ENCODE results near the gene MPIG6B. TPM values are rescaled to one million over a fixed set of nuclear protein-coding genes. Genes with fewer than 3 reads are reported as not detected.

MPIG6B gene
- total and polyA plus RNA-seq, 3 donors from 2014 or later: 0.74 to 1.3 (median 0.94) TPM

GRCh38 chr6:31744422-31744821 is 21.2 kb downstream of the MPIG6B start:
- intact Hi-C loops (cut with DNase I; ENCODE audit: low total_unique reads): no loop called here
- H3K4me1 ChIP-seq: peaks cover 5% of the 10 kb centered on the region
- no peaks in the 10 kb centered on the region for H3K27me3 ChIP-seq
- no peaks in the 10 kb centered on the region for H3K36me3 ChIP-seq (ENCODE audit: low read depth, missing control alignments)
- H3K9me3 ChIP-seq: no peaks in the 10 kb centered on the region
- no peak for DNase-seq
- TF ChIP-seq, protein P1, sequence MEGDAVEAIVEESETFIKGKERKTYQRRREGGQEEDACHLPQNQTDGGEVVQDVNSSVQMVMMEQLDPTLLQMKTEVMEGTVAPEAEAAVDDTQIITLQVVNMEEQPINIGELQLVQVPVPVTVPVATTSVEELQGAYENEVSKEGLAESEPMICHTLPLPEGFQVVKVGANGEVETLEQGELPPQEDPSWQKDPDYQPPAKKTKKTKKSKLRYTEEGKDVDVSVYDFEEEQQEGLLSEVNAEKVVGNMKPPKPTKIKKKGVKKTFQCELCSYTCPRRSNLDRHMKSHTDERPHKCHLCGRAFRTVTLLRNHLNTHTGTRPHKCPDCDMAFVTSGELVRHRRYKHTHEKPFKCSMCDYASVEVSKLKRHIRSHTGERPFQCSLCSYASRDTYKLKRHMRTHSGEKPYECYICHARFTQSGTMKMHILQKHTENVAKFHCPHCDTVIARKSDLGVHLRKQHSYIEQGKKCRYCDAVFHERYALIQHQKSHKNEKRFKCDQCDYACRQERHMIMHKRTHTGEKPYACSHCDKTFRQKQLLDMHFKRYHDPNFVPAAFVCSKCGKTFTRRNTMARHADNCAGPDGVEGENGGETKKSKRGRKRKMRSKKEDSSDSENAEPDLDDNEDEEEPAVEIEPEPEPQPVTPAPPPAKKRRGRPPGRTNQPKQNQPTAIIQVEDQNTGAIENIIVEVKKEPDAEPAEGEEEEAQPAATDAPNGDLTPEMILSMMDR (IDR thresholded peaks at IDR 0.05): no peak
- TF ChIP-seq POLR2A (IDR thresholded peaks at IDR 0.05): no peak
- no peak overlapping the region for H3K4me3 ChIP-seq
- 65 to 69% methylated on average over 1 of the region's 1 CpG for WGBS, 2 donors
- no peak overlapping the region for H3K27ac ChIP-seq

- Histone ChIP-seq H3K9me3 (no peaks in the 10 kb centered on the region), H3K36me3 (ENCODE audit: low read depth, missing control alignments) (no peaks in the 10 kb centered on the region), H3K27me3 (no peaks in the 10 kb centered on the region), H3K4me3 (no peak overlapping the region), H3K4me1 (no peaks in the 10 kb centered on the region), H3K27ac (no peak overlapping the region)
- no peak for DNase-seq
- TF ChIP-seq, protein P1 (IDR thresholded peaks at IDR 0.05): no peak
- TF ChIP-seq POLR2A (IDR thresholded peaks at IDR 0.05): no peak
- intact Hi-C loops (cut with DNase I; ENCODE audit: low total_unique reads): no loop called here
- WGBS, 2 donors: 87% methylated on average over 8 of the region's 8 CpGs
Measured at GRCh38 chr6:31749301-31750036, 26.3 kb downstream of the MPIG6B start.

- no peaks in the 10 kb centered on the region for H3K27me3 ChIP-seq
- WGBS, 2 donors: 84 to 94% methylated on average over 7 of the region's 7 CpGs
- DNase-seq: no peak
- intact Hi-C loops (cut with DNase I; ENCODE audit: low total_unique reads): no loop called here
- no peaks in the 10 kb centered on the region for H3K36me3 ChIP-seq (ENCODE audit: low read depth, missing control alignments)
- H3K4me1 ChIP-seq: no peaks in the 10 kb centered on the region
- no peak overlapping the region for H3K27ac ChIP-seq
- no peaks in the 10 kb centered on the region for H3K9me3 ChIP-seq
- H3K4me3 ChIP-seq: no peak overlapping the region
- no peak for TF ChIP-seq POLR2A (IDR thresholded peaks at IDR 0.05)
- TF ChIP-seq, protein P1 (IDR thresholded peaks at IDR 0.05): no peak
Measured at GRCh38 chr6:31750411-31751022, 27.3 kb downstream of the MPIG6B start.

DNA sequence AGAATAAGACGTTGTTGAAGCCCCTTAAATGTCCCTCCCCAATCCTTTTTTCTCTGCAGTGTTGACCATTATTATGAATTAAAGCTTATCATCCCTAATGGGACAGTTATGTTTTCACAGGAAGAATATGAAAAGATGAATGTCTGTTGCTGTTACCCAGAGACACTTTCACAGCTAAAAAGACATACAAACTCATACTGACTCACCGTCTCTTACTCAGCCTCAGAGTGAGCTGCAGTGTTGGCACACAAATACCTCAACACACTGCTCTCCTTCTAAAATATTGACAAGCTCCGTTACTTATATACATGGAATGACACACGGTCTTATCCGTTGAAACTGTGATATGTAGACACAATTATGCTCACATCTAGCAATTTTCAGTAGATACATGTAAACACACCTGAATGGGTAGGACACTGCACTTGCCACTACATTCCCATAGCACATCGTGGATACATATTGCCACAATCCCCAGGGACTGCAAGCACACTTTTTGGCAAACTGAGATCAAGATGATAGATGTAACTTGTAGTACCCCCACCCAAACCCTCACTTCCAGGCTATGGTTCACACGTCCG is 29.7 kb downstream of the MPIG6B start:
- no peak for DNase-seq
- 74 to 76% methylated on average over 7 to 8 of the region's 8 CpGs for WGBS, 2 donors
- Histone ChIP-seq H3K9me3 (no peaks in the 10 kb centered on the region), H3K4me3 (no peak overlapping the region), H3K27ac (no peak overlapping the region), H3K36me3 (ENCODE audit: low read depth, missing control alignments) (no peaks in the 10 kb centered on the region), H3K27me3 (no peaks in the 10 kb centered on the region), H3K4me1 (no peaks in the 10 kb centered on the region)
- TF ChIP-seq, protein P1 (IDR thresholded peaks at IDR 0.05): no peak
- TF ChIP-seq POLR2A (IDR thresholded peaks at IDR 0.05): no peak
- intact Hi-C loops (cut with DNase I; ENCODE audit: low total_unique reads): no loop called here
